Testis (tissue), 3 donors: ENCODE data around the gene CDH20. TPM values are rescaled to one million over a fixed set of nuclear protein-coding genes. Genes with fewer than 3 reads are reported as not detected.

ENCODE experiments used
- DNase-seq: peaks from one replicate; pipeline ENCODE4 v3.0.0-alpha.2; 2019
- H3K27ac ChIP-seq, 2 donors: fragments of 200-600 bp; sonication (generic); one replicate each; pipeline ENCODE4 v1.5.1; 2019
- H3K27me3 ChIP-seq: fragments of 200-600 bp; sonication (generic); one replicate; pipeline ENCODE4 v1.5.1; 2019
- H3K36me3 ChIP-seq: fragments of 200-600 bp; sonication (generic); one replicate; pipeline ENCODE4 v1.5.1; 2017; ENCODE audit warnings: low read depth; ENCODE audit errors: missing control alignments
- H3K4me1 ChIP-seq: fragments of 200-600 bp; sonication (generic); one replicate; pipeline ENCODE4 v1.5.1; 2019
- H3K4me3 ChIP-seq, 2 donors: fragments of 200-600 bp; sonication (generic); one replicate each; pipeline ENCODE4 v1.5.1; 2017 to 2019
- H3K9me3 ChIP-seq: fragments of 200-600 bp; sonication (generic); one replicate; pipeline ENCODE4 v1.5.1; 2017
- POLR2A ChIP-seq: fragments of 450-650 bp; IDR thresholded peaks from one replicate; pipeline ENCODE4 v1.6.1; 2017; ENCODE audit warnings: antibody characterized with exemption, mild to moderate bottlenecking, moderate library complexity
- WGBS, 2 donors: methylation state at CpG; one replicate each; pipeline ENCODE4 v1.1.5; 2018; 5-methylcytosine and 5-hydroxymethylcytosine counted together
- intact Hi-C: fragments of 100-400 bp; cut with DNase I; formaldehyde crosslinking; loops from one replicate; pipeline ENCODE4 v1.15.1; 2023; ENCODE audit warnings: low total_unique reads
- polyA plus RNA-seq: library from polyadenylated mRNA; stranded (reverse); fragments of 350-450 nt; fragmentation: Illumina TruSeq; extraction: RNeasy Lipid Tissue Mini Kit (QIAGEN cat#74804); gene quantifications from one replicate; pipeline ENCODE4 v1.2.3, GENCODE V29; 2014; ENCODE audit warnings: low read depth, low replicate concordance; ENCODE audit not compliant: insufficient read depth
- total RNA-seq, 2 donors: library from RNA; depleted of rRNA; stranded (reverse); fragments of >200 nt; gene quantifications; one replicate each; pipeline ENCODE4 v1.2.3, GENCODE V29; 2016
- TF ChIP-seq, protein P1 (sequence below), 3 experiments: fragments of 450-650 bp in 2 of 3; fragments of 200-600 bp in 1 of 3; sonication (generic) in 1 of 3; IDR thresholded peaks; one replicate each; pipeline ENCODE4 v1.5.1; 2016 to 2019; ENCODE audit warnings: antibody characterized with exemption in 3 of 3, mild to moderate bottlenecking in 2 of 3, moderate library complexity in 1 of 3

CDH20 gene
- total and polyA plus RNA-seq, 3 donors from 2014 or later, result 0.16 to 0.88 (median 0.37) TPM

DNA sequence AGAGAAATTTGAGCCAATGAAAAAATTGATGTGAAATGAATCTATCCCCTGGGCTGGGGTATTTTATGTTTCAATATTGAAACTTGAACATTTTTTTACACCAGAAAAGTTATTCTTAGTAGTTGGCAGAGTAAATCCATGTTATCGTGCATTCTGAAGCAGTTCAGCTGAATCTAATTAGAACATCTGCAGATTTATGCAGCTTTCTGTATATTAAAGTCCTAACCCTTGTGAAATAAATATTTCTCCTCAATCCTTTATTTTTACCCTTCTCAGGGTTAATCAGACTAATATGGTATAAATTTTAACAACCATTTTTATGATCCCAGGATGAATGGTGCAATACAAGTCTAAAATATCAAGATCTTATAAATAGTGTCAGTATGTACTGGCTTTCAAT, 69.5 kb downstream of the CDH20 start:
- WGBS, 2 donors, result 32 to 61% methylated on average over 1 of the region's 1 CpG
- no peaks in the 10 kb centered on the region for H3K27me3 ChIP-seq
- intact Hi-C loops, result no loop called here
- no peak overlapping the region for H3K27ac ChIP-seq
- H3K4me3 ChIP-seq, result no peak overlapping the region
- no peaks in the 10 kb centered on the region for H3K36me3 ChIP-seq
- no peaks in the 10 kb centered on the region for H3K4me1 ChIP-seq
- no peaks in the 10 kb centered on the region for H3K9me3 ChIP-seq
- no peak for DNase-seq
- no peak for TF ChIP-seq POLR2A
- TF ChIP-seq, protein P1, sequence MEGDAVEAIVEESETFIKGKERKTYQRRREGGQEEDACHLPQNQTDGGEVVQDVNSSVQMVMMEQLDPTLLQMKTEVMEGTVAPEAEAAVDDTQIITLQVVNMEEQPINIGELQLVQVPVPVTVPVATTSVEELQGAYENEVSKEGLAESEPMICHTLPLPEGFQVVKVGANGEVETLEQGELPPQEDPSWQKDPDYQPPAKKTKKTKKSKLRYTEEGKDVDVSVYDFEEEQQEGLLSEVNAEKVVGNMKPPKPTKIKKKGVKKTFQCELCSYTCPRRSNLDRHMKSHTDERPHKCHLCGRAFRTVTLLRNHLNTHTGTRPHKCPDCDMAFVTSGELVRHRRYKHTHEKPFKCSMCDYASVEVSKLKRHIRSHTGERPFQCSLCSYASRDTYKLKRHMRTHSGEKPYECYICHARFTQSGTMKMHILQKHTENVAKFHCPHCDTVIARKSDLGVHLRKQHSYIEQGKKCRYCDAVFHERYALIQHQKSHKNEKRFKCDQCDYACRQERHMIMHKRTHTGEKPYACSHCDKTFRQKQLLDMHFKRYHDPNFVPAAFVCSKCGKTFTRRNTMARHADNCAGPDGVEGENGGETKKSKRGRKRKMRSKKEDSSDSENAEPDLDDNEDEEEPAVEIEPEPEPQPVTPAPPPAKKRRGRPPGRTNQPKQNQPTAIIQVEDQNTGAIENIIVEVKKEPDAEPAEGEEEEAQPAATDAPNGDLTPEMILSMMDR (IDR thresholded peaks at IDR 0.05), result no peak

DNA sequence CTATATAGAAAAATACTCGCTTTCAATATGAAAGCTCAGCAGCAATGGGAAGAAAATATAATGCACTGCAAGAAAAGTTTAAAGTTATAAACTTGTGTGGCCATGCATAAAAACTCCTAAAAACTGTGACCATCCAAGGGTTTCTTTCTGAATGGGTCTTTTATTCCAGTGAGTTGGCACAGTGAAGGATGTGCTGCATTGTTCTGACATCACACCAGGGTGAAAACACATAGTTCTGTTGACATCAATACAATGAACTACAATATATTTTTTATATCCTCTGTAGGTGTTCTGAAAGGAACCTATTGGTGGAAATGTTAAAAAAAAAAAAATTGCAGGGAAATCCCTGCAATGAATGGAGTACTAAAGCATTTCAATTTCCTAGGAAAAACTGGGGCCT, 80.2 kb downstream of the CDH20 start:
- DNase-seq, result no peak
- Histone ChIP-seq H3K27ac (no peak overlapping the region), H3K36me3 (no peaks in the 10 kb centered on the region), H3K4me1 (no peaks in the 10 kb centered on the region), H3K4me3 (no peak overlapping the region), H3K27me3 (no peaks in the 10 kb centered on the region), H3K9me3 (no peaks in the 10 kb centered on the region)
- intact Hi-C loops, result no loop called here
- 93 to 94% methylated on average over 1 of the region's 1 CpG for WGBS, 2 donors
- TF ChIP-seq, protein P1 (IDR thresholded peaks at IDR 0.05), result no peak
- no peak for TF ChIP-seq POLR2A

DNA sequence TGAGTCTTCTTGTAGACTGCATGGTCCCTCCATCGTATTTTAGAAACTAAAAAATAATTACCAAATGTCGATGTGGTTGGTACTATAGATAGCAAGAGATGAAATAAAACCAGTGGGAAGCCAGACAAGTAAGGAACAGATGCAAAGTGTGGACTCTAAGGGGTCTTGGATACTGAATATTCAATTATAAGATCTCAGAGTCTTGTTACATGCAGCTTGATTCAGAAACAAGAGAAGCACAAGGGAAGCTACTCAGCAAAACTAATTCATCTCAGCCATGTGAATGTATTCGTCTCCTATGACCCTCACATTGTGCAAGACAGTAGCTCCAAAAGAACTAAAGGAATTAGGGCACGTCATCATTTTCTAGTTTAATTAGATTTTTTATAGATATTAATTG, 80.9 kb downstream of the CDH20 start:
- H3K4me3 ChIP-seq, result no peak overlapping the region
- intact Hi-C loops, result no loop called here
- no peaks in the 10 kb centered on the region for H3K4me1 ChIP-seq
- no peaks in the 10 kb centered on the region for H3K36me3 ChIP-seq
- no peak for DNase-seq
- 88% methylated on average over 4 of the region's 4 CpGs for WGBS, 2 donors
- TF ChIP-seq, protein P1 (IDR thresholded peaks at IDR 0.05), result no peak
- no peak for TF ChIP-seq POLR2A
- H3K27ac ChIP-seq, result no peak overlapping the region
- no peaks in the 10 kb centered on the region for H3K27me3 ChIP-seq
- H3K9me3 ChIP-seq, result no peaks in the 10 kb centered on the region

DNA sequence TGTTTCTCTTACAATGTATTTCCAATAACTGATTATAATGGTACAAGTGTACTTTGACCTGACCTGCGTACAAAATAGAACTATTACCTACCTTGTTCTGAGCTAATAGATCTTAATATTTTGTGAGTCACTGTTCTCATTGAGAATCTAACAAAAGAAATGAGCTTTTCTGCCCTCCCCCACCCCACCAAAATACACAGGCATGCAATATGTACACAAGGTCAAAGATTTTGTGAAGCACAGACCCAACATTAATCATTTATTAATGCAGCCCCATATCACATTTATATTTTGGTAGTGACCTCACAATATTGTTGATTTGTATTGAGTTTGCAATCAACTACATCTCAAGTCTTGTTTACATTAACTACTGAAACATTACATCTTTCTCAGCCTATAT, 86.5 kb downstream of the CDH20 start:
- Histone ChIP-seq H3K36me3 (no peaks in the 10 kb centered on the region), H3K27me3 (no peaks in the 10 kb centered on the region), H3K4me3 (no peak overlapping the region), H3K4me1 (no peaks in the 10 kb centered on the region), H3K9me3 (no peaks in the 10 kb centered on the region), H3K27ac (no peak overlapping the region)
- intact Hi-C loops, result no loop called here
- TF ChIP-seq, protein P1 (IDR thresholded peaks at IDR 0.05), result no peak
- no peak for TF ChIP-seq POLR2A
- DNase-seq, result no peak
- WGBS, 2 donors, result 96 to 97% methylated on average over 1 of the region's 1 CpG

DNA sequence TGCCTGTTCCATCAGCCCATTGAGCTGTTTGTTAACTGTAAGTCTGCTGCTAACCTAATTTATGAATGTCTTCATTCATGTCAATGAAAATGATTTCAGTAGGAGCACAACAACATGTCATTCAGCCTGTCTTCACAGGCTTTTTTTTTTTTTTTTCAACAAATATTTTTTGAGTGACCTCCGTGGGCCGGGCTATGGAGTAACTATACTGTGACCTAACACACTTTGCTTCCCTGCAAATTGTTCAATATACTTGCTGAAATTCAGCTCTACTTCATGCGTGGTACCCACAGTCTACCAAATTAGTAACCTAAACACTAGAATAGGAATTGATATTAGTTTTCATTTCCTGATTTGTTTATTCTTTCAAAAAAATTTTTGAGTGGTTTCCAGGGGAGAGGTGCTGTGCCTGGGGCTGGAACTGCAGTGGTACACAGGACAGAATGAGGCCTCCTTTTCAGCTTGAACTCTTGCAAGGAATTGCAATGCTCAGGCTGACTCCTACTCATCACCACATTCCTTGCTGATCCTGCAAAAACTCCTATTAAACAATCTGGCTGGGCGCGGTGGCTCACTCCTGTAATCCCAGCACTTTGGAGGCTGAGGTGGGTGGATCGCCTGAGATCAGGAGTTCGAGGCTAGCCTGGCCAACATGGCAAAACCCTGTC, 87.1 kb downstream of the CDH20 start:
- Histone ChIP-seq H3K9me3 (no peaks in the 10 kb centered on the region), H3K27me3 (no peaks in the 10 kb centered on the region), H3K27ac (no peak overlapping the region), H3K36me3 (no peaks in the 10 kb centered on the region), H3K4me3 (no peak overlapping the region), H3K4me1 (no peaks in the 10 kb centered on the region)
- no peak for DNase-seq
- intact Hi-C loops, result no loop called here
- WGBS, 2 donors, result 87 to 92% methylated on average over 3 to 7 of the region's 7 CpGs
- no peak for TF ChIP-seq POLR2A
- TF ChIP-seq, protein P1 (IDR thresholded peaks at IDR 0.05), result no peak
